IMR-90 (cell line): ENCODE data around the gene DUSP6. TPM values are rescaled to one million over a fixed set of nuclear protein-coding genes. Genes with fewer than 3 reads are reported as not detected.

Experiments
- ATAC-seq: fragments of 200-7000 bp; cut with Tn5 transposase; 2 replicates; pipeline ENCODE4 v1.9.1; 2020; ENCODE audit warnings: low read depth, mild to moderate bottlenecking, moderate library complexity
- BruUV-seq: library from RNA; stranded (reverse); fragments of 400-500 nt; replicated peaks from 2 replicates; lab custom pipeline; 2021; lab: Mats Ljungman, UMichigan
- CTCF ChIA-PET: fragments of 300-600 bp; formaldehyde crosslinking; extraction: SDS; loops from one replicate; lab custom pipeline; 2021; ENCODE audit warnings: antibody characterized with exemption; lab: Yijun Ruan, JAX
- POLR2A ChIA-PET: fragments of 300-600 bp; sonication (Branson Sonifier 250); formaldehyde crosslinking; loops from one replicate; lab custom pipeline; 2022; ENCODE audit warnings: antibody characterized with exemption; ENCODE audit not compliant: unreplicated experiment; lab: Charles Lee
- DNase-seq: peaks from one replicate; pipeline ENCODE4 v3.0.0; 2013
- H2AFZ ChIP-seq: replicated peaks from 2 replicates; pipeline ENCODE3; 2013; ENCODE audit warnings: low read length, mild to moderate bottlenecking; ENCODE audit not compliant: poor library complexity
- H2AK5ac ChIP-seq: 2 replicates; pipeline ENCODE4 v1.6.1; 2013; ENCODE audit warnings: low read depth, low read length, inconsistent platforms
- H2AK9ac ChIP-seq: replicated peaks from 2 replicates; pipeline ENCODE3; 2013; ENCODE audit warnings: mild to moderate bottlenecking, low read depth, low read length, moderate library complexity; ENCODE audit not compliant: poor library complexity
- H2BK120ac ChIP-seq: 2 replicates; pipeline ENCODE4 v1.6.1; 2013; ENCODE audit warnings: low read depth, low read length, inconsistent platforms
- H2BK15ac ChIP-seq: 3 replicates; pipeline ENCODE4 v1.6.1; 2013; ENCODE audit warnings: low read depth, low read length, inconsistent platforms
- H2BK20ac ChIP-seq: 2 replicates; pipeline ENCODE4 v1.6.1; 2013; ENCODE audit warnings: low read depth, mild to moderate bottlenecking, inconsistent platforms, low read length, moderate library complexity
- H2BK5ac ChIP-seq: 2 replicates; pipeline ENCODE4 v1.6.1; 2013; ENCODE audit warnings: mild to moderate bottlenecking, low read depth, low read length, inconsistent platforms; ENCODE audit not compliant: poor library complexity, severe bottlenecking
- H3K14ac ChIP-seq: replicated peaks from 2 replicates; pipeline ENCODE4 v1.6.1; 2013; ENCODE audit warnings: low read depth, low read length, inconsistent platforms
- H3K18ac ChIP-seq: 2 replicates; pipeline ENCODE4 v1.6.1; 2013; ENCODE audit warnings: low read depth, low read length, control low read depth
- H3K23ac ChIP-seq: 2 replicates; pipeline ENCODE4 v1.6.1; 2013; ENCODE audit warnings: low read depth, low read length, inconsistent platforms
- H3K27ac ChIP-seq: 2 replicates; pipeline ENCODE4 v1.5.1; 2013; ENCODE audit warnings: mild to moderate bottlenecking, control low read depth, low read length; ENCODE audit not compliant: insufficient read depth
- H3K27me3 ChIP-seq: 2 replicates; pipeline ENCODE4 v1.6.1; 2013; ENCODE audit warnings: low read length; ENCODE audit not compliant: control insufficient read depth, insufficient read depth
- H3K36me3 ChIP-seq: 2 replicates; pipeline ENCODE4 v1.6.1; 2013; ENCODE audit warnings: low read length, mixed read lengths; ENCODE audit not compliant: control insufficient read depth, insufficient read depth
- H3K4ac ChIP-seq: 2 replicates; pipeline ENCODE4 v1.6.1; 2013; ENCODE audit warnings: low read depth, low read length, inconsistent platforms
- H3K4me1 ChIP-seq: 2 replicates; pipeline ENCODE4 v1.6.1; 2013; ENCODE audit warnings: low read length, mixed read lengths; ENCODE audit not compliant: control insufficient read depth, insufficient read depth
- H3K4me2 ChIP-seq: 2 replicates; pipeline ENCODE4 v1.6.1; 2013; ENCODE audit warnings: low read depth, mild to moderate bottlenecking, control low read depth, low read length, moderate library complexity
- H3K4me3 ChIP-seq: 2 replicates; pipeline ENCODE4 v1.5.1; 2013; ENCODE audit warnings: low read depth, mild to moderate bottlenecking, control low read depth, low read length, moderate library complexity; ENCODE audit not compliant: insufficient read depth
- H3K56ac ChIP-seq: 2 replicates; pipeline ENCODE4 v1.6.1; 2013; ENCODE audit warnings: low read length, inconsistent platforms; ENCODE audit not compliant: insufficient read depth; ENCODE audit errors: extremely low read depth
- H3K79me1 ChIP-seq, 2 experiments: 2 replicates each; pipeline ENCODE4 v1.6.1; 2013; ENCODE audit warnings: low read length in 2 of 2, inconsistent platforms in 1 of 2, low read depth in 1 of 2
- H3K9ac ChIP-seq: 2 replicates; pipeline ENCODE4 v1.6.1; 2013; ENCODE audit warnings: low read depth, low read length, control low read depth
- H3K9me1 ChIP-seq: 2 replicates; pipeline ENCODE4 v1.6.1; 2013; ENCODE audit warnings: low read length, inconsistent platforms; ENCODE audit not compliant: insufficient read depth
- H3K9me3 ChIP-seq: 2 replicates; pipeline ENCODE4 v1.6.1; 2013; ENCODE audit warnings: low read length; ENCODE audit not compliant: control insufficient read depth, insufficient read depth
- H4K20me1 ChIP-seq: 2 replicates; pipeline ENCODE4 v1.6.1; 2013; ENCODE audit warnings: low read length, inconsistent platforms; ENCODE audit not compliant: insufficient read depth
- H4K5ac ChIP-seq: 2 replicates; pipeline ENCODE4 v1.6.1; 2013; ENCODE audit warnings: mild to moderate bottlenecking, low read depth, low read length, control low read depth
- H4K8ac ChIP-seq, 2 experiments: 2 replicates each; pipeline ENCODE4 v1.6.1; 2013; ENCODE audit warnings: low read depth in 2 of 2, low read length in 2 of 2, control low read depth in 1 of 2, inconsistent platforms in 1 of 2
- H4K91ac ChIP-seq: 2 replicates; pipeline ENCODE4 v1.6.1; 2013; ENCODE audit warnings: low read depth, low read length, inconsistent platforms; ENCODE audit not compliant: insufficient read depth
- MXI1 ChIP-seq: IDR thresholded peaks from 2 replicates; pipeline ENCODE4 v1.6.1; 2012; ENCODE audit warnings: low read depth, mild to moderate bottlenecking, low read length, moderate library complexity, borderline replicate concordance
- RAD21 ChIP-seq: IDR thresholded peaks from 2 replicates; pipeline ENCODE4 v1.6.1; 2012; ENCODE audit warnings: low read length, improper control_type of control experiment
- RCOR1 ChIP-seq: IDR thresholded peaks from 2 replicates; pipeline ENCODE4 v1.6.1; 2012; ENCODE audit warnings: mild to moderate bottlenecking, low read length, improper control_type of control experiment; ENCODE audit not compliant: insufficient replicate concordance
- WGBS, 2 experiments: methylation state at CpG; one replicate each; pipeline versions ENCODE4 v1.1.5 to v1.1.7; 2013; ENCODE audit warnings: missing lambda C conversion rate in 2 of 2; ENCODE audit not compliant: insufficient read length in 1 of 2; ENCODE audit errors: extremely low coverage in 2 of 2; 5-methylcytosine and 5-hydroxymethylcytosine counted together
- dilution Hi-C: fragments of 300-500 bp; cut with HindIII; formaldehyde crosslinking; loops from one replicate; pipeline ENCODE4 v1.14.3; 2018; ENCODE audit warnings: low sequenced_read_pairs; ENCODE audit not compliant: unreplicated experiment
- in situ Hi-C: fragments of 300-500 bp; cut with MboI; formaldehyde crosslinking; loops from 3 replicates; pipeline ENCODE4 v1.14.3; 2019; ENCODE audit warnings: low sequenced_read_pairs, inconsistent platforms, mixed read lengths
- intact Hi-C: fragments of 100-400 bp; cut with micrococcal nuclease; formaldehyde crosslinking; loops from 2 replicates; pipeline ENCODE4 v1.10.0; 2022
- polyA plus RNA-seq, 3 experiments: library from polyadenylated mRNA; depleted of rRNA; stranded (reverse); fragments of >200 nt; gene quantifications; 2 replicates each; pipeline ENCODE4 v1.2.3, GENCODE V29; 2012; ENCODE audit warnings: low replicate concordance in 1 of 3
- total RNA-seq: library from RNA; depleted of rRNA; stranded (reverse); fragments of >200 nt; gene quantifications from 2 replicates; pipeline ENCODE4 v1.2.3, GENCODE V29; 2012

DUSP6 gene
- total and polyA plus RNA-seq, 2 of the 4 experiments (the other 2 are of a cell fraction): 38.5 to 70.1 TPM

- H3K4me3 ChIP-seq: peak overlapping the region; percentile 91
- peak overlapping the region; percentile 84 for H2AFZ ChIP-seq
- H2BK120ac ChIP-seq: peak overlapping the region; percentile 54
- H3K4me1 ChIP-seq: peaks cover 8% of the 10 kb centered on the region; the same call in 1 of the 2 replicates
- H2AK9ac ChIP-seq: peak overlapping the region; percentile 69
- 0 out of 2 replicates have a peak overlapping the region, but pooled peaks have one; percentile 13 for H4K5ac ChIP-seq
- peak overlapping the region; percentile 88 for H2BK5ac ChIP-seq
- peak overlapping the region; percentile 69 for H2AK5ac ChIP-seq
- no peak overlapping the region for H2BK20ac ChIP-seq
- H3K79me1 ChIP-seq: peaks cover 18 to 59% of the 10 kb centered on the region in 2 experiments
- in situ Hi-C loops (loop anchor here (10.0 kb wide), 1 partner anchor 173 kb away; the partner anchor contains the start of genes GALNT4 and POC1B), dilution Hi-C loops (no loop called here), intact Hi-C loops (loop anchor here (1.0 to 5.0 kb wide), 8 partner anchors 65 to 332 kb away; partner anchors contain the start of gene GALNT4)
- 2% methylated on average over 74 of the region's 87 CpGs; no CpG with 5 or more reads in 1 of the 2 experiments for WGBS, 2 experiments
- H3K4ac ChIP-seq: peak overlapping the region; percentile 92
- H3K27me3 ChIP-seq: no peaks in the 10 kb centered on the region
- H3K4me2 ChIP-seq: peak overlapping the region; percentile 78
- H3K18ac ChIP-seq: peak overlapping the region; percentile 50
- DNase-seq: peak; percentile 35
- peaks cover 11% of the 10 kb centered on the region for H3K36me3 ChIP-seq
- no peak overlapping the region; the same call in 2 of the 3 replicates for H2BK15ac ChIP-seq
- TF ChIP-seq RCOR1 (no peak), RAD21 (peak; percentile 25), MXI1 (0 out of 2 replicates have a peak, but pooled peaks have one; percentile 14)
- ChIA-PET POLR2A (interaction anchor here (0.6 to 5.3 kb wide), 9 partner anchors 36 to 126 kb away, joined by 3 to 54 read pairs (median 5); no protein-coding TSS in a partner anchor), CTCF (interaction anchor here (0.7 to 2.9 kb wide), 4 partner anchors 35 to 332 kb away, joined by 3 to 12 read pairs (median 4); no protein-coding TSS in a partner anchor)
- peaks cover 32% of the 10 kb centered on the region for H4K20me1 ChIP-seq
- H4K91ac ChIP-seq: peak overlapping the region; percentile 81; the same call in 1 of the 2 replicates
- peaks cover 14% of the 10 kb centered on the region for H3K9me1 ChIP-seq
- H3K9me3 ChIP-seq: no peaks in the 10 kb centered on the region
- ATAC-seq: peak; percentile 1
- H3K9ac ChIP-seq: peak overlapping the region; percentile 89
- H3K27ac ChIP-seq: peak overlapping the region; percentile 90
- H3K14ac ChIP-seq: peak overlapping the region; percentile 78
- H4K8ac ChIP-seq: peak overlapping the region; percentile 34 to 78; a peak in 3 of 4 replicates
- BruUV-seq: TSS peak; percentile 58
- H3K23ac ChIP-seq: peak overlapping the region; percentile 92
- H3K56ac ChIP-seq: peak overlapping the region; percentile 85
Measured at GRCh38 chr12:89351489-89352241, 636 bp downstream of the DUSP6 start.
